GM23248 (cell line): ENCODE data around the gene ZMIZ1.

ENCODE experiments used
- EZH2 ChIP-seq: fragments of 200-600 bp; sonication (generic); IDR thresholded peaks from 2 replicates; pipeline ENCODE4 v1.6.1; 2018; ENCODE audit warnings: antibody characterized with exemption, mild to moderate bottlenecking; ENCODE audit not compliant: insufficient read depth, poor library complexity, severe bottlenecking
- EZH2phosphoT487 ChIP-seq: fragments of 200-600 bp; sonication (generic); IDR thresholded peaks from 2 replicates; pipeline ENCODE4 v1.6.1; 2018; ENCODE audit warnings: antibody characterized with exemption, moderate library complexity, mild to moderate bottlenecking, low read depth; ENCODE audit not compliant: insufficient read depth

DNA sequence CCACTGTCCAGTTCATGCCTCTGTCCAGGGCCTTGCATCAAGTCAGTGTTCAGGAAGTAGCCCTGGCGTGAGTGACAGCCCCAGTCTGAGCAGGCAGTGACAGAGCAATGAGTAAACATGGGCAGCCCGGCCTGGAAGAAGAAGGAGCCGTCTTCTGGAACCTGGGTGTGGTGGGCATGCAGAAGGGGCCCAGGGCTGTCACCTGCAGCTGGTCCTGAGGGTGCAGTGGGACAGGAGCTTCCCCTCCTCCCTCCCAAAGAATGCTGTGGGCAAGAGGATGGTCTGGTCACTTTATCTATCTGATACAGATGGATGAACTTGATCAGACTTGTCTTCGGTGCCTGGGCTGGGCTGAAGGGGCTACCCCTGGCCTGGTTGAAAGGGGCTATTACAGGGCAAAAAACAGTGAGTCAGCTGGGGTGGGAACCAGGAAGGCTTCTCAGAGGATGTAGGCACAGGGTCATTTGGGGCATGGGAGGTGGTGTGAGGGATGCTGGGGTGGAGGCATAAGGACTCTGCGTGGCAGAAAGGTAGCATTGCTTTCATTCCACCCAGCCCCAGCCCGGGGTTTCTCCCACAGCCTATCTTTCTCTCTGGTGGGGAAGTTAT is 235.8 kb downstream of the ZMIZ1 start:
- TF ChIP-seq EZH2 = no peak
- TF ChIP-seq EZH2phosphoT487 = no peak
